Esophagus muscularis mucosa (tissue), 4 donors: ENCODE measurements around the gene ACCSL.

Experiments used
- EP300 ChIP-seq: sonication (generic); formaldehyde crosslinking; IDR thresholded peaks from one replicate; pipeline ENCODE4 v1.6.1; 2017; ENCODE audit warnings: antibody characterized with exemption
- POLR2AphosphoS5 ChIP-seq, 2 donors: sonication (generic); formaldehyde crosslinking; IDR thresholded peaks; one replicate each; pipeline ENCODE4 v1.6.1; 2017; ENCODE audit warnings: antibody characterized with exemption in 2 of 2
- TF ChIP-seq, protein P1 (sequence below), 3 experiments: fragments of 200-600 bp in 2 of 3; fragments of 450-650 bp in 1 of 3; sonication (generic) in 2 of 3; IDR thresholded peaks; one replicate each; pipeline ENCODE4 v1.5.1; 2017 to 2019; ENCODE audit warnings: antibody characterized with exemption in 3 of 3, mild to moderate bottlenecking in 2 of 3, moderate library complexity in 1 of 3

DNA sequence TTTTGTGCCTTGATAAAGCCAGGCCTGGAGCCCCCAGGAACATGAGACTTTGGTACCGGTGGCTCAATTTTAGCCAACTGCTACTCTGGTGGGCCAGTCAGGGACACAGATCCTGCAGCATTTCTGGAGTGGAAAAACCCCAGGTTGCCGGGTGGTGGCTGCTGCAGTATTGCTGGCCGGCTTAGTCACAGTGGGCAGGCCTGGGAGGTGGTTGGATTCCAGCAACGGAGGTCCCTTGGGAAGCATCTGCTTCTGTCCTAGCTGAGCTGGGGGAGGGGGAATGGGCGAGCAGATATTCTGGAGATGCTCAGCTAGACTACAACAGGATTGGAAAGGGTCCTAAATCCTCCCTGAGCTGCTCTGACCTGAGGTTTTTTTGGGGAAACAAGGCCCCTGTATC is 31.6 kb upstream of the ACCSL start:
- TF ChIP-seq EP300 (no peak), POLR2AphosphoS5 (IDR thresholded peaks at IDR 0.05) (peak in 1 of 2 donors; percentile 33)
- TF ChIP-seq, protein P1, sequence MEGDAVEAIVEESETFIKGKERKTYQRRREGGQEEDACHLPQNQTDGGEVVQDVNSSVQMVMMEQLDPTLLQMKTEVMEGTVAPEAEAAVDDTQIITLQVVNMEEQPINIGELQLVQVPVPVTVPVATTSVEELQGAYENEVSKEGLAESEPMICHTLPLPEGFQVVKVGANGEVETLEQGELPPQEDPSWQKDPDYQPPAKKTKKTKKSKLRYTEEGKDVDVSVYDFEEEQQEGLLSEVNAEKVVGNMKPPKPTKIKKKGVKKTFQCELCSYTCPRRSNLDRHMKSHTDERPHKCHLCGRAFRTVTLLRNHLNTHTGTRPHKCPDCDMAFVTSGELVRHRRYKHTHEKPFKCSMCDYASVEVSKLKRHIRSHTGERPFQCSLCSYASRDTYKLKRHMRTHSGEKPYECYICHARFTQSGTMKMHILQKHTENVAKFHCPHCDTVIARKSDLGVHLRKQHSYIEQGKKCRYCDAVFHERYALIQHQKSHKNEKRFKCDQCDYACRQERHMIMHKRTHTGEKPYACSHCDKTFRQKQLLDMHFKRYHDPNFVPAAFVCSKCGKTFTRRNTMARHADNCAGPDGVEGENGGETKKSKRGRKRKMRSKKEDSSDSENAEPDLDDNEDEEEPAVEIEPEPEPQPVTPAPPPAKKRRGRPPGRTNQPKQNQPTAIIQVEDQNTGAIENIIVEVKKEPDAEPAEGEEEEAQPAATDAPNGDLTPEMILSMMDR (IDR thresholded peaks at IDR 0.05) = no peak
